Stimulated activated naive CD4-positive, alpha-beta T cell (primary cell): ENCODE measurements around the gene EIF4G1.
A peak's percentile ranks its signal among the peaks of the same experiment; 100 is the strongest.
"Not testable (repeated sequence)": the region's sequence is repeated elsewhere in the genome, so short reads cannot be mapped to it uniquely, and the experiment has no call there.

ENCODE experiments used
- DNase-seq, 6 experiments: peaks; one replicate each; lab custom pipeline; 2025; lab: John Stamatoyannopoulos, UW

Gene EIF4G1

GRCh38 chr3:184335661-184336546 is 21.5 kb downstream of the EIF4G1 start:
- DNase-seq = peak; percentile 75 to 91 (median 82)

GRCh38 chr3:184336547-184337398 is 22.4 kb downstream of the EIF4G1 start:
- DNase-seq = peak in 2 of 6 experiments; percentile 10 to 35

- no peak for DNase-seq
Measured at GRCh38 chr3:184337399-184337714, 23.0 kb downstream of the EIF4G1 start, which contains the start of gene FAM131A. FAM131A (plus strand) TSS chr3:184337600; CDS start chr3:184337631, 31 bp downstream.

GRCh38 chr3:184337981-184338380 is 23.6 kb downstream of the EIF4G1 start:
- no peak for DNase-seq

- no peak for DNase-seq
Measured at GRCh38 chr3:184338511-184338945, 24.1 kb downstream of the EIF4G1 start.

- DNase-seq = no peak
Measured at GRCh38 chr3:184339001-184339400, 24.6 kb downstream of the EIF4G1 start.

GRCh38 chr3:184339451-184340135 is 25.2 kb downstream of the EIF4G1 start:
- DNase-seq = not testable (repeated sequence)

- no peak for DNase-seq
Measured at GRCh38 chr3:184341925-184342324, 27.5 kb downstream of the EIF4G1 start.

GRCh38 chr3:184343200-184343876 is 28.9 kb downstream of the EIF4G1 start:
- no peak for DNase-seq

GRCh38 chr3:184344579-184345316 is 30.3 kb downstream of the EIF4G1 start:
- no peak for DNase-seq

GRCh38 chr3:184345317-184346144 is 31.1 kb downstream of the EIF4G1 start:
- no peak for DNase-seq

GRCh38 chr3:184346480-184347190 is 32.2 kb downstream of the EIF4G1 start:
- DNase-seq = no peak

GRCh38 chr3:184347321-184348056 is 33.1 kb downstream of the EIF4G1 start:
- no peak for DNase-seq

GRCh38 chr3:184348057-184348382 is 33.6 kb downstream of the EIF4G1 start:
- DNase-seq = no peak

- DNase-seq = no peak
Measured at GRCh38 chr3:184349563-184350470, 35.4 kb downstream of the EIF4G1 start.

- DNase-seq = no peak
Measured at GRCh38 chr3:184350618-184351017, 36.2 kb downstream of the EIF4G1 start.

GRCh38 chr3:184351511-184352148 is 37.2 kb downstream of the EIF4G1 start:
- DNase-seq = no peak
